Pancreas (tissue), 10 donors: ENCODE data around the gene MYO10. TPM values are rescaled to one million over a fixed set of nuclear protein-coding genes. Genes with fewer than 3 reads are reported as not detected.
A peak's percentile ranks its signal among the peaks of the same experiment; 100 is the strongest.

Experiments used
- ATAC-seq, 4 donors: fragments of 200-7000 bp; cut with Tn5 transposase; one replicate each; pipeline versions ENCODE4 v1.8.0 to v1.9.1; 2020; ENCODE audit warnings: mild to moderate bottlenecking in 4 of 4, moderate library complexity in 4 of 4
- DNase-seq, 6 donors: peaks; one replicate each; pipeline ENCODE4 v3.0.0-alpha.2; 2020
- FAIRE-seq: peaks from 2 replicates; lab custom pipeline; 2012; peaks lifted over from hg19 to GRCh38; lab: Jason Lieb, UNC
- H3K27ac ChIP-seq, 4 donors: fragments of 200-600 bp; sonication (generic); 1 replicate in 3 of 4; 2 replicates in 1 of 4; pipeline versions ENCODE4 v1.5.0 to v1.8.0; 2020
- H3K27me3 ChIP-seq, 4 donors: fragments of 200-600 bp; one replicate each; pipeline ENCODE4 v1.8.0; 2021
- H3K36me3 ChIP-seq, 3 donors: fragments of 200-600 bp; sonication (generic) in 1 of 3; one replicate each; pipeline versions ENCODE4 v1.5.0 to v1.8.0; 2020 to 2021
- H3K4me1 ChIP-seq, 3 donors: fragments of 200-600 bp; one replicate each; pipeline ENCODE4 v1.8.0; 2021
- H3K4me3 ChIP-seq, 4 donors: fragments of 200-600 bp; sonication (generic) in 2 of 4; one replicate each; pipeline versions ENCODE4 v1.5.0 to v1.8.0; 2020 to 2021
- H3K9me3 ChIP-seq, 4 donors: fragments of 200-600 bp; one replicate each; pipeline ENCODE4 v1.8.0; 2021
- WGBS, 2 donors: extraction: QIAGEN DNeasy Blood & Tissue Kit; methylation state at CpG; one replicate each; pipeline ENCODE4 v1.1.7; 2013; 5-methylcytosine and 5-hydroxymethylcytosine counted together
- intact Hi-C, 3 donors: fragments of 100-400 bp; cut with DNase I; formaldehyde crosslinking; loops; one replicate each; pipeline versions ENCODE4 v1.11.1 to v1.14.2; 2022
- polyA plus RNA-seq, 2 donors: library from polyadenylated mRNA; stranded (reverse); fragments of 200-250 nt; gene quantifications; one replicate each; pipeline ENCODE4 v1.2.3, GENCODE V29; 2013
- total RNA-seq, 6 donors: library from RNA; stranded (reverse); fragmentation: NEBNext Ultra II Directional in 4 of 6; extraction: Animal tissue kit (Norgen Biotek cat#: 25700) in 4 of 6; gene quantifications; one replicate each; pipeline versions ENCODE4 v1.2.1 to v1.2.4, GENCODE V29; 2021 to 2023
- TF ChIP-seq, protein P1 (sequence below), 4 donors: fragments of 200-600 bp; sonication (generic) in 3 of 4; IDR thresholded peaks; one replicate each; pipeline versions ENCODE4 v1.5.0 to v1.8.0; 2021; ENCODE audit warnings: antibody characterized with exemption in 4 of 4
- donor health status: healthy with polysubstance abuse.
- donor health status: DM: no; HTN: no; CAD: no; lungs with moderate emphysema.
- donor health status: DM: no; HTN: no; CAD: no.
- donor health status: control.
- donor health status: control.
- donor health status: Bipolar disorder and iron deficiency.
- donor health status: DM: yes; HTN: yes; CAD: no.
- donor health status: DM: no; HTN: no; CAD: no.
- donor health status: DM: no; HTN: no; CAD: no.
- donor health status: DM: yes; HTN: yes; CAD: no.

MYO10 gene
- total and polyA plus RNA-seq, 8 donors = 11.5 to 47.3 (median 34.8) TPM

DNA sequence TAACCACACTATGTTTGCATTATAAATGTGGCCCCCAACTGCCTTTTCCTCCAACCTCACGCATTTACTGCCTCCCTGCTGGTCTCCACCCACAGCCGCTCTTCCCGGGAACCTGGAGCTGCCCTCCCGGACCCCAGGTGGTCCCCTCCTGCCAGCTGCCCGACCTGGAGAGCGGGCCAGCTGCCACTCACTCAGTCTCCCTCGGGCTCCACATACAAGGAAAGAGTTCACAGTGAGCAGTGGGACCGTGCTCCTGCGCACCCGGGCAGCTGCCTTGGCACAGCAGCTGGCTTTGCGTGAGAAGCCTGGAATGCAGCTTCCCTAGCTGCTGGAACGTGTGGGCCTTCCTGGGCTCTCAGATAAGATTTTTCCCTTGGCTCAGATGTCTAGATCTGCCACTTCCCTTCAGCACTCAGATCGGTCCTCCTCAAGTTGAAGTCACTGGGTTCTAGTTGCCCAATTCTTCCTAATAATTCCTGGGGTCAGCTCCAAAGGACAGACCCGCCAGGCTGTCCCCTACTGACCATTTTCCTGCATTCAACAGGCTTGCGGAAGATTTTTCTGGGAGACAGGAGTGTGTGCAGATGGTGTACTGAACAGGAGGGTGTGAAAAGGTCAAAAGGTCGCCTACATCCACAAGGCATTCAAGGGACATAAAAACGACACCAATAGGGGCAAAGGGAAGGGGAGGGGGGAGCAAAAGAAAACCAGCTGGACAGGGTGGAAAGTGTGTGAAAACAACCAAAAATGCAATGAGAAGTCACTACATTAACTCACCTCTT, 69.1 kb downstream of the MYO10 start:
- H3K27ac ChIP-seq = peak overlapping the region in 3 of 4 donors; percentile 12 to 66 (median 51)
- ATAC-seq (peak; percentile 76 to 91 (median 88)), DNase-seq (peak; percentile 46 to 71 (median 64)), FAIRE-seq (no peak)
- H3K36me3 ChIP-seq = no peaks in the 10 kb centered on the region
- H3K9me3 ChIP-seq = no peaks in the 10 kb centered on the region
- 28 to 29% methylated on average over 17 of the region's 17 CpGs for WGBS, 2 donors
- H3K4me1 ChIP-seq = peaks cover 5 to 21% (median 17%) of the 10 kb centered on the region in 3 donors
- intact Hi-C loops = no loop called here
- TF ChIP-seq, protein P1, sequence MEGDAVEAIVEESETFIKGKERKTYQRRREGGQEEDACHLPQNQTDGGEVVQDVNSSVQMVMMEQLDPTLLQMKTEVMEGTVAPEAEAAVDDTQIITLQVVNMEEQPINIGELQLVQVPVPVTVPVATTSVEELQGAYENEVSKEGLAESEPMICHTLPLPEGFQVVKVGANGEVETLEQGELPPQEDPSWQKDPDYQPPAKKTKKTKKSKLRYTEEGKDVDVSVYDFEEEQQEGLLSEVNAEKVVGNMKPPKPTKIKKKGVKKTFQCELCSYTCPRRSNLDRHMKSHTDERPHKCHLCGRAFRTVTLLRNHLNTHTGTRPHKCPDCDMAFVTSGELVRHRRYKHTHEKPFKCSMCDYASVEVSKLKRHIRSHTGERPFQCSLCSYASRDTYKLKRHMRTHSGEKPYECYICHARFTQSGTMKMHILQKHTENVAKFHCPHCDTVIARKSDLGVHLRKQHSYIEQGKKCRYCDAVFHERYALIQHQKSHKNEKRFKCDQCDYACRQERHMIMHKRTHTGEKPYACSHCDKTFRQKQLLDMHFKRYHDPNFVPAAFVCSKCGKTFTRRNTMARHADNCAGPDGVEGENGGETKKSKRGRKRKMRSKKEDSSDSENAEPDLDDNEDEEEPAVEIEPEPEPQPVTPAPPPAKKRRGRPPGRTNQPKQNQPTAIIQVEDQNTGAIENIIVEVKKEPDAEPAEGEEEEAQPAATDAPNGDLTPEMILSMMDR (IDR thresholded peaks at IDR 0.05) = no peak
- H3K27me3 ChIP-seq = no peaks in the 10 kb centered on the region
- H3K4me3 ChIP-seq = no peak overlapping the region

DNA sequence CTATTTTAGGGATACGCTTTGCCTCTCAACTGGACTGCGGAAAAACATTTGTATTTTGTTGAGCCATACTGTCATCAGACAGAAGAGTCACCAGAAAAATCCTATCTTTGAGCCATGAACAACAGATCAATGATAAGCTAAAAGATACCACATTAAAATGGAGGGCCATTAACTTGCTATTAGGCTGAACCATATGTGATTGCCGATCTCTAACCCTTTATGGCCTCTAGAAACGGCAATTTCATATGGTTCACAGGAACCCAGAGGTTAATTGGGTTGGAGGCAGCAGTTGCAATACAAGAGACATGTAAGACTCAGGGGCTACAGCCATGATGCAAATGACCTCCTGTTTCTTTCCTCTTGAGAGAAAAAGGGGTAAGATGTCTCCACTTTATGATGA, 69.8 kb downstream of the MYO10 start:
- no peak for FAIRE-seq

DNA sequence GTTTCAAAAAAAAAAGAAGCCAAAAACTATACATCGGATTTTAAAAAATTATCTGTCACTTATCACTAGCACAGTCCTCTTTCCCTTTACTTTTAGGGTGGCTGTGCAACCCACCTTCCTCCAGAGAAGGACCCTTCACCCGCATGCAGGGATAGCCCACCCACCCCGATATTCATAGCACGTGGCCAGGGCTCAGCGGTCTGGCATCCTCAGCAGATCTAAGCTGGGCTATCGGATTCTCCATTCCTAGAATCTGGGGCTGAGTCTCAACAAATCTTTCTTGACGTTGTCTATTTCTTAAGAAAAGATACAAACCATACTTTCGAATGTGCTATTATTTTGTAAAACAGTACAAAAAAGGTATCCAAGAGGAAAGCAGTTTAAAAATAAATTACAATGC, 70.9 kb downstream of the MYO10 start:
- intact Hi-C loops = no loop called here
- Histone ChIP-seq H3K9me3 (no peaks in the 10 kb centered on the region), H3K4me3 (no peak overlapping the region), H3K4me1 (peaks cover 0 to 21% (median 17%) of the 10 kb centered on the region in 3 donors), H3K27me3 (no peaks in the 10 kb centered on the region), H3K27ac (no peak overlapping the region), H3K36me3 (no peaks in the 10 kb centered on the region)
- TF ChIP-seq, protein P1 (IDR thresholded peaks at IDR 0.05) = no peak
- FAIRE-seq (no peak), ATAC-seq (no peak), DNase-seq (no peak)
- 85 to 93% methylated on average over 8 of the region's 8 CpGs for WGBS, 2 donors

More for the DNA sequence above, 69.8 kb downstream of the MYO10 start:
- Histone ChIP-seq H3K9me3 (no peaks in the 10 kb centered on the region), H3K27me3 (no peaks in the 10 kb centered on the region), H3K4me3 (no peak overlapping the region), H3K4me1 (peaks cover 0 to 21% (median 17%) of the 10 kb centered on the region in 3 donors), H3K27ac (peak overlapping the region in 2 of 4 donors; percentile 51 to 66), H3K36me3 (no peaks in the 10 kb centered on the region)
- 91 to 93% methylated on average over 4 of the region's 4 CpGs for WGBS, 2 donors
- TF ChIP-seq, protein P1 (IDR thresholded peaks at IDR 0.05) = no peak
- intact Hi-C loops = no loop called here
- DNase-seq = no peak
- no peak for ATAC-seq

DNA sequence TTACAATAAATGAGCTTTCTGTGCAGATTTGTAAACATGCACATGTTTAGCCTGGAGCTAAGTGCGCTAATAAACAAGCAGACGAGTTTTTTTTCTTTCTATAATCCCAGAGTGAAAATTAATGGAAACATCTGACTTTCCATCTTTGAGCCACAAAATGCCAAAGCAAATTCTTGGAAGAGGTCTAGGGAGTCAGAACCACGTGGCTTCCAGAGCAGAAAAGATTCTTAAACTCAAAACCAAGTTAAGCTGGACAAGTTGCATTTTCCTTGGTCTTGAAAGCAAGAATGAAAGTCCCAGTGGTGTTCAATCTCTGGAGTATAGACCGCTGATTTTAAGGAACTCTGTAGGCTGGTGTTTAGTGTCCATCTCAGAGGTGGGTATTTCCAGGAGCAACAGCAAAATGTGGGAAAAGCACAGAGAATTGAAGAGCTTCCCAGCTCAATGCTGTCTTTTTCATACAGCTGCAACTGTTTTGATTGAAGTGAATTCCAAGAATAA, 71.4 kb downstream of the MYO10 start:
- intact Hi-C loops = no loop called here
- Histone ChIP-seq H3K9me3 (no peaks in the 10 kb centered on the region), H3K27ac (no peak overlapping the region), H3K4me3 (no peak overlapping the region), H3K4me1 (peaks cover 0 to 21% (median 17%) of the 10 kb centered on the region in 3 donors), H3K36me3 (no peaks in the 10 kb centered on the region), H3K27me3 (no peaks in the 10 kb centered on the region)
- TF ChIP-seq, protein P1 (IDR thresholded peaks at IDR 0.05) = no peak
- no peak for DNase-seq
- 67 to 69% methylated on average over 4 of the region's 4 CpGs for WGBS, 2 donors
- ATAC-seq = no peak
- FAIRE-seq = no peak
